Mucosa of descending colon (tissue), 3 donors: ENCODE results near the gene GJA3. TPM values are rescaled to one million over a fixed set of nuclear protein-coding genes. Genes with fewer than 3 reads are reported as not detected.

Experiments
- ATAC-seq: fragments of 200-7000 bp; cut with Tn5 transposase; one replicate; pipeline ENCODE4 v1.9.1; 2020; ENCODE audit warnings: mild to moderate bottlenecking, moderate library complexity
- DNase-seq, 3 donors: peaks; one replicate each; pipeline ENCODE4 v3.0.0-alpha.2; 2020
- H3K36me3 ChIP-seq: fragments of 200-600 bp; one replicate; pipeline ENCODE4 v1.8.0; 2021; ENCODE audit warnings: low read depth, mild to moderate bottlenecking
- H3K4me1 ChIP-seq: fragments of 200-600 bp; one replicate; pipeline ENCODE4 v1.8.0; 2021; ENCODE audit warnings: low read depth, mild to moderate bottlenecking
- H3K4me3 ChIP-seq: fragments of 200-600 bp; one replicate; pipeline ENCODE4 v1.8.0; 2021; ENCODE audit warnings: mild to moderate bottlenecking
- H3K9me3 ChIP-seq: fragments of 200-600 bp; one replicate; pipeline ENCODE4 v1.8.0; 2021; ENCODE audit warnings: mild to moderate bottlenecking
- CTCF ChIP-seq: fragments of 200-600 bp; IDR thresholded peaks from one replicate; pipeline ENCODE4 v1.8.0; 2022; ENCODE audit warnings: antibody characterized with exemption, mild to moderate bottlenecking
- intact Hi-C, 2 donors: fragments of 100-400 bp; cut with DNase I in 1 of 2; cut with micrococcal nuclease in 1 of 2; formaldehyde crosslinking; loops; one replicate each; pipeline versions ENCODE4 v1.11.0 to v1.11.1; 2022; cut with DNase I, micrococcal nuclease
- total RNA-seq, 3 donors: library from RNA; stranded (reverse); fragmentation: NEBNext Ultra II Directional in 2 of 3; extraction: Animal tissue kit (Norgen Biotek cat#: 25700) in 2 of 3; gene quantifications; one replicate each; pipeline versions ENCODE4 v1.2.1 to v1.2.4, GENCODE V29; 2021 to 2023
- donor health status: DM: no; HTN: no; CAD: no; lungs with moderate emphysema.
- donor health status: DM: no; HTN: no; CAD: no.
- donor health status: DM: no; HTN: yes; CAD: no.

Gene GJA3
- total RNA-seq, 3 donors from 2014 or later = not detected

- Histone ChIP-seq H3K36me3 (no peaks in the 10 kb centered on the region), H3K9me3 (no peaks in the 10 kb centered on the region), H3K4me1 (peaks cover 9% of the 10 kb centered on the region), H3K4me3 (no peak overlapping the region)
- TF ChIP-seq CTCF = no peak
- ATAC-seq (no peak), DNase-seq (no peak)
- intact Hi-C loops = no loop called here
These were observed 25.9 kb upstream of the GJA3 start for GRCh38 chr13:20186771-20187170.

GRCh38 chr13:20185366-20186056 lies 24.7 kb upstream of the GJA3 start:
- H3K4me3 ChIP-seq = no peak overlapping the region
- H3K4me1 ChIP-seq = peaks cover 5% of the 10 kb centered on the region
- ATAC-seq (no peak), DNase-seq (no peak)
- H3K36me3 ChIP-seq = no peaks in the 10 kb centered on the region
- no peaks in the 10 kb centered on the region for H3K9me3 ChIP-seq
- intact Hi-C loops = no loop called here
- TF ChIP-seq CTCF = no peak

- ATAC-seq (peak; percentile 92), DNase-seq (peak in 1 of 3 donors; percentile 43)
- TF ChIP-seq CTCF = peak; percentile 67
- no peaks in the 10 kb centered on the region for H3K4me1 ChIP-seq
- H3K36me3 ChIP-seq = no peaks in the 10 kb centered on the region
- H3K4me3 ChIP-seq = no peak overlapping the region
- no peaks in the 10 kb centered on the region for H3K9me3 ChIP-seq
- intact Hi-C loops = no loop called here
These were observed 21.5 kb upstream of the GJA3 start for GRCh38 chr13:20182231-20182846.

- Histone ChIP-seq H3K9me3 (no peaks in the 10 kb centered on the region), H3K4me3 (no peak overlapping the region), H3K4me1 (no peaks in the 10 kb centered on the region), H3K36me3 (no peaks in the 10 kb centered on the region)
- ATAC-seq = no peak
- DNase-seq = no peak
- no peak for TF ChIP-seq CTCF
- intact Hi-C loops = no loop called here
These were observed 20.3 kb upstream of the GJA3 start for GRCh38 chr13:20181188-20181587.

- intact Hi-C loops = no loop called here
- Histone ChIP-seq H3K4me3 (no peak overlapping the region), H3K36me3 (no peaks in the 10 kb centered on the region), H3K9me3 (no peaks in the 10 kb centered on the region), H3K4me1 (no peaks in the 10 kb centered on the region)
- DNase-seq (no peak), ATAC-seq (no peak)
- no peak for TF ChIP-seq CTCF
These were observed 17.3 kb upstream of the GJA3 start for GRCh38 chr13:20178156-20178555.
